Measurements from ENCODE around the gene COL25A1. TPM values are rescaled to one million over a fixed set of nuclear protein-coding genes. Genes with fewer than 3 reads are reported as not detected.
A peak's percentile ranks its signal among the peaks of the same experiment; 100 is the strongest.

The COL25A1 gene
- total RNA-seq, 1 donor from 2014 or later, result 10.4 TPM

- FAIRE-seq, result no peak
- no peak overlapping the region for H2AFZ ChIP-seq (ENCODE audit: low read depth, low read length)
- no peaks in the 10 kb centered on the region for H3K36me3 Mint-ChIP-seq (ENCODE audit: low read depth, unreplicated experiment)
These were observed 447.7 kb downstream of the COL25A1 start for GRCh38 chr4:108854786-108855185.

GRCh38 chr4:108852691-108853090, 449.8 kb downstream of the COL25A1 start:
- no peak overlapping the region for H3K4me3 ChIP-seq (ENCODE audit: insufficient read depth, low read depth, low read length)
- no peaks in the 10 kb centered on the region for H3K9me3 ChIP-seq (ENCODE audit: insufficient read depth, low read depth, low read length)
- no peaks in the 10 kb centered on the region for H3K79me2 ChIP-seq (ENCODE audit: insufficient read depth, low read length)
- Mint-ChIP-seq H3K4me1 (ENCODE audit: low read depth, unreplicated experiment) (peaks cover 29% of the 10 kb centered on the region), H3K9me3 (ENCODE audit: unreplicated experiment) (peaks cover 2% of the 10 kb centered on the region), H3K4me3 (ENCODE audit: unreplicated experiment) (no peak overlapping the region), H3K27ac (ENCODE audit: unreplicated experiment) (no peak overlapping the region), H3K36me3 (ENCODE audit: low read depth, unreplicated experiment) (no peaks in the 10 kb centered on the region), H3K27me3 (ENCODE audit: low read depth, unreplicated experiment) (no peaks in the 10 kb centered on the region)
- H3K27me3 ChIP-seq (ENCODE audit: insufficient read depth, low read length), result no peaks in the 10 kb centered on the region
- no peak overlapping the region for H3K9ac ChIP-seq (ENCODE audit: low read length)
- no peak overlapping the region for H3K4me2 ChIP-seq (ENCODE audit: low read length)
- peaks cover 22% of the 10 kb centered on the region for H3K4me1 ChIP-seq (ENCODE audit: insufficient read depth, low read length)
- FAIRE-seq (no peak), DNase-seq (ENCODE audit: low read depth) (no peak)
- TF ChIP-seq CTCF (IDR thresholded peaks at IDR 0.05; ENCODE audit: insufficient read depth, low read depth, low read length) (no peak), EZH2 (IDR thresholded peaks at IDR 0.05; ENCODE audit: insufficient read depth, low read length) (no peak)
- no peaks in the 10 kb centered on the region for H4K20me1 ChIP-seq (ENCODE audit: insufficient read depth, low read length)
- H3K36me3 ChIP-seq (ENCODE audit: insufficient read depth, low read length), result no peaks in the 10 kb centered on the region
- H2AFZ ChIP-seq (ENCODE audit: low read depth, low read length), result no peak overlapping the region
- no peak overlapping the region for H3K27ac ChIP-seq (ENCODE audit: low read depth, low read length)

More at GRCh38 chr4:108854786-108855185, 447.7 kb downstream of the COL25A1 start:
- Mint-ChIP-seq H3K9me3 (ENCODE audit: unreplicated experiment) (peaks cover 2% of the 10 kb centered on the region), H3K4me1 (ENCODE audit: low read depth, unreplicated experiment) (peaks cover 19% of the 10 kb centered on the region), H3K27me3 (ENCODE audit: low read depth, unreplicated experiment) (no peaks in the 10 kb centered on the region), H3K27ac (ENCODE audit: unreplicated experiment) (no peak overlapping the region), H3K4me3 (ENCODE audit: unreplicated experiment) (no peak overlapping the region)
- Histone ChIP-seq H3K4me1 (ENCODE audit: insufficient read depth, low read length) (peaks cover 12% of the 10 kb centered on the region), H3K4me3 (ENCODE audit: insufficient read depth, low read depth, low read length) (no peak overlapping the region), H4K20me1 (ENCODE audit: insufficient read depth, low read length) (no peaks in the 10 kb centered on the region), H3K27ac (ENCODE audit: low read depth, low read length) (no peak overlapping the region), H3K27me3 (ENCODE audit: insufficient read depth, low read length) (no peaks in the 10 kb centered on the region), H3K36me3 (ENCODE audit: insufficient read depth, low read length) (no peaks in the 10 kb centered on the region), H3K9ac (ENCODE audit: low read length) (no peak overlapping the region), H3K4me2 (ENCODE audit: low read length) (no peak overlapping the region), H3K79me2 (ENCODE audit: insufficient read depth, low read length) (no peaks in the 10 kb centered on the region), H3K9me3 (ENCODE audit: insufficient read depth, low read depth, low read length) (no peaks in the 10 kb centered on the region)
- TF ChIP-seq EZH2 (IDR thresholded peaks at IDR 0.05; ENCODE audit: insufficient read depth, low read length) (no peak), CTCF (IDR thresholded peaks at IDR 0.05; ENCODE audit: insufficient read depth, low read depth, low read length) (no peak)
- no peak for DNase-seq (ENCODE audit: low read depth)

- H3K36me3 ChIP-seq (ENCODE audit: insufficient read depth, low read length), result no peaks in the 10 kb centered on the region
- Mint-ChIP-seq H3K36me3 (ENCODE audit: low read depth, unreplicated experiment) (no peaks in the 10 kb centered on the region), H3K4me1 (ENCODE audit: low read depth, unreplicated experiment) (peaks cover 29% of the 10 kb centered on the region), H3K9me3 (ENCODE audit: unreplicated experiment) (peaks cover 2% of the 10 kb centered on the region), H3K27ac (ENCODE audit: unreplicated experiment) (no peak overlapping the region), H3K4me3 (ENCODE audit: unreplicated experiment) (no peak overlapping the region), H3K27me3 (ENCODE audit: low read depth, unreplicated experiment) (no peaks in the 10 kb centered on the region)
- no peak for TF ChIP-seq EZH2 (IDR thresholded peaks at IDR 0.05; ENCODE audit: insufficient read depth, low read length)
- no peak for TF ChIP-seq CTCF (IDR thresholded peaks at IDR 0.05; ENCODE audit: insufficient read depth, low read depth, low read length)
- H3K4me3 ChIP-seq (ENCODE audit: insufficient read depth, low read depth, low read length), result no peak overlapping the region
- H3K79me2 ChIP-seq (ENCODE audit: insufficient read depth, low read length), result no peaks in the 10 kb centered on the region
- no peak for FAIRE-seq
- DNase-seq (ENCODE audit: low read depth), result peak; percentile 77
- H3K27me3 ChIP-seq (ENCODE audit: insufficient read depth, low read length), result no peaks in the 10 kb centered on the region
- no peaks in the 10 kb centered on the region for H4K20me1 ChIP-seq (ENCODE audit: insufficient read depth, low read length)
- no peak overlapping the region for H3K9ac ChIP-seq (ENCODE audit: low read length)
- H3K4me2 ChIP-seq (ENCODE audit: low read length), result no peak overlapping the region
- no peak overlapping the region for H2AFZ ChIP-seq (ENCODE audit: low read depth, low read length)
- no peaks in the 10 kb centered on the region for H3K9me3 ChIP-seq (ENCODE audit: insufficient read depth, low read depth, low read length)
- H3K27ac ChIP-seq (ENCODE audit: low read depth, low read length), result no peak overlapping the region
- H3K4me1 ChIP-seq (ENCODE audit: insufficient read depth, low read length), result peaks cover 22% of the 10 kb centered on the region
These were observed 451.1 kb downstream of the COL25A1 start for GRCh38 chr4:108851366-108851765.

Data from astrocyte (in vitro differentiated cells and primary cell).